Raji (cell line): ENCODE data around the gene HSF2.

Experiments used
- POLR2A ChIP-seq: IDR thresholded peaks from 2 replicates; pipeline ENCODE4 v1.6.1; 2011; ENCODE audit warnings: low read depth, low read length, control low read depth; ENCODE audit not compliant: insufficient read depth

Gene HSF2, protein sequence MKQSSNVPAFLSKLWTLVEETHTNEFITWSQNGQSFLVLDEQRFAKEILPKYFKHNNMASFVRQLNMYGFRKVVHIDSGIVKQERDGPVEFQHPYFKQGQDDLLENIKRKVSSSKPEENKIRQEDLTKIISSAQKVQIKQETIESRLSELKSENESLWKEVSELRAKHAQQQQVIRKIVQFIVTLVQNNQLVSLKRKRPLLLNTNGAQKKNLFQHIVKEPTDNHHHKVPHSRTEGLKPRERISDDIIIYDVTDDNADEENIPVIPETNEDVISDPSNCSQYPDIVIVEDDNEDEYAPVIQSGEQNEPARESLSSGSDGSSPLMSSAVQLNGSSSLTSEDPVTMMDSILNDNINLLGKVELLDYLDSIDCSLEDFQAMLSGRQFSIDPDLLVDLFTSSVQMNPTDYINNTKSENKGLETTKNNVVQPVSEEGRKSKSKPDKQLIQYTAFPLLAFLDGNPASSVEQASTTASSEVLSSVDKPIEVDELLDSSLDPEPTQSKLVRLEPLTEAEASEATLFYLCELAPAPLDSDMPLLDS

GRCh38 chr6:122399348-122400120, at the start of gene HSF2:
Gene HSF2, plus strand, starts transcription at chr6:122399652. Its CDS starts 86 bp downstream, at chr6:122399738.
- TF ChIP-seq POLR2A: peak; percentile 72

- TF ChIP-seq POLR2A: no peak
These were observed 46.3 kb upstream of the HSF2 start for GRCh38 chr6:122352981-122353664.

DNA sequence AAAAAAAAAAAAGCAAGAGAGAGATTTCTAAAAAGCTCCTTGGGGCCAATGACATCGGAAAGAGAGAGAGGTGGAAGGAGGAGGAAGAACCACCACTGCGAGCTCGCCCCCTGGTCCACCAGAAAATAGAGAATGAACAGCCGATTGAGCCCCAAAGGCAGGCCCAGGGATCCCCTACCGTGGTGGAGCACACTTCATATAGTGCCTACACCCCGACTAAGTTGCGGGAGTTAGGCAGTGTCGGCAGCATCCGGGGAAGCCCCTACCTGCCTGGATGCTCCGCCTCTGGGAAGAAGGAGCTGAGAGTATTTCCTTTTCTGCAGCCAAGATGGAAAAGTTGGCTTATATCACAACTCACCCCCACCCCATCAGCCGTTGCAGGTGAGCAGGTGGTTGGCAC, 38.6 kb upstream of the HSF2 start:
- TF ChIP-seq POLR2A: no peak

GRCh38 chr6:122361314-122361979, 38.0 kb upstream of the HSF2 start:
- TF ChIP-seq POLR2A: no peak

- no peak for TF ChIP-seq POLR2A
These were observed 35.5 kb upstream of the HSF2 start for GRCh38 chr6:122363769-122364483.

DNA sequence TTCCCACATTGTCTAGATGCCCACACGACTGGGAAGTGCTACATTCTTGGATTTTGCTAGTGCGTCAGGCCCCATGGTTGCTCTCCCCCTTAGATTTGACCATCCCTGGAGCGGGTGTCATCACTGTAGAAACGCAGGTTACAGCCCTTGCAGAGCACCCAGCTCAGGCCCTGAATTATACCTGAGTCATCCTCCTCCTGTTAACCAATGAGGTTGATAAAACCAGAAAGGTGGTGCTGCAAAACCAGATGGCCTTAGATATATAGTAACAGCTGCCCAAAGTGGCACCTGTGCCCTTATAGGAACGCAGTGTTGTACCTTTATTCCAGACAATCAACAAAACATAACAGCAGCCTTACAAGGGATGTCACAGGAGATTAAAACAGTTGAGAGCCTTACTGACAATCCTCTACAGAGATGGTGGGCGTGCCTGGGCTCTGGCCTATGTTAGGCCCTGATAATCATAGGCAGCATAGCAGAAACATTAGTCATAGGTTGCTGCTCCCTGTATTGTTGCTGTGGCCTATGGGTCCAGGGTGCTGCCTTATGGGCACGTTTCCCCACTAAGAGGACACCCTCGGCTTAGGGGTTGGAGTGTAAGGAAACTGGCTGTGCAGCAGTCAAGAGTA, 33.6 kb upstream of the HSF2 start:
- TF ChIP-seq POLR2A: no peak

GRCh38 chr6:122367171-122367570, 32.3 kb upstream of the HSF2 start:
- TF ChIP-seq POLR2A: no peak

DNA sequence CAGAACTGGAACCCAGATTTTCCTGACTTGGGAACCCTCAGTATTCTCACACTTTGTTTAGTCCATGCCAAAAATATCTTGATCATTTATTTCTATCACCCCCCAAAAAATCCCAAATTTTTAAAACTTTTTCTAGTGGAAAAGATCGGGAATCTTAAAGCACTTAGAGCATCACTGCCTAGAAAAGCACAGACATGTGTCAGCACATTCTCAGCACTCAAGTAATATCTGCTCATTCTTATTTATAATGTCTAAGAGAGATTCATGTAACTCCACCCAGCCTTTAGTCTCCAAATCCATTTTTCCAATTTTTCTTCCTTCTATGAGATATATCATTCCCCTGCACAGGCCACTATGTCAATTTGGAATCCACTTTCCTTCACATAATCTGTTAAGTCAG, 29.9 kb upstream of the HSF2 start:
- TF ChIP-seq POLR2A: no peak

DNA sequence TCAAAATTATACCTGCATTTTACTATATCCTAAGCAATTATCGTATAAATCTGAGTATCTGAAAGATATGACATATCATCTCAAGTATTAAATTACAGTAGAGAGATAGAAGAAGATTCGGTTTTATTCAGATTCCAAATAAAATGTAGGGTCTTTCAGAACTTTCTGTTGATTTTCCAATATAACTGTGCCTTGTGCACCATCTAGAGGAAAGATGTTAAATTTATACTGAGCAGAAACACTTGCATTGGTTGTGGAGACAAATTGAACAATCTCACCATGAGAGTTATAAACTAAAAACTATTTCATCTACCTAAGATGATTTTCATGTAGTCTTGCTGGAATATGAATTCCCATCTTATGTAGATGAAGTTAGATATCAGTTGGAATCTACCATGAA, 26.8 kb upstream of the HSF2 start:
- no peak for TF ChIP-seq POLR2A

- no peak for TF ChIP-seq POLR2A
These were observed 25.1 kb upstream of the HSF2 start for GRCh38 chr6:122374307-122374706.

DNA sequence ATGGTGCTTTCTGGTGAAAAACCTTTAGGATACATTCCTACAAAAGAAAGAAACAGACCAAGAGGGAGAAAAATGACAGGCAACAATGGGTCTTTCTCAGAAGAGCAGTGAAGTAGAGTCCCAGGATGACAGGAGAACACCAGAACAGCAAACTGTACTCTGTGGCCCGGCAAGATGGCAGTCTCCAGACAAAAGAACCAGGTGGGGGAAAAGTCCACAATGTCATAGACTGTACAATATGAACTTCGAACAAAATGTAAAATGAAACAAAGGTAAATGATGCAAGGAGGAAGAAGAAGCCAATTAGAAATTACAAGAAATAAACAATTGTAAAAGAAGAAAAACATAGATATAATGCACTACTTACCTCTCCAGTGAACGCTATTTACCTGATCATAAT, 23.2 kb upstream of the HSF2 start:
- TF ChIP-seq POLR2A: no peak

GRCh38 chr6:122381494-122382265, 17.8 kb upstream of the HSF2 start:
- no peak for TF ChIP-seq POLR2A
